RPMI7951 (cell line): ENCODE results near the gene SLC12A7. TPM values are rescaled to one million over a fixed set of nuclear protein-coding genes. Genes with fewer than 3 reads are reported as not detected.

Experiments
- DNase-seq: peaks from one replicate; pipeline ENCODE4 v3.0.0-alpha.2; 2012; ENCODE audit warnings: low read depth
- total RNA-seq: library from RNA; depleted of rRNA; stranded (reverse); fragments of >200 nt; shearing (Covaris generic); gene quantifications from 2 replicates; pipeline ENCODE4 v1.2.3, GENCODE V29; 2014

The SLC12A7 gene
- total RNA-seq, 1 experiment from 2014 or later = 1.4 TPM

DNA sequence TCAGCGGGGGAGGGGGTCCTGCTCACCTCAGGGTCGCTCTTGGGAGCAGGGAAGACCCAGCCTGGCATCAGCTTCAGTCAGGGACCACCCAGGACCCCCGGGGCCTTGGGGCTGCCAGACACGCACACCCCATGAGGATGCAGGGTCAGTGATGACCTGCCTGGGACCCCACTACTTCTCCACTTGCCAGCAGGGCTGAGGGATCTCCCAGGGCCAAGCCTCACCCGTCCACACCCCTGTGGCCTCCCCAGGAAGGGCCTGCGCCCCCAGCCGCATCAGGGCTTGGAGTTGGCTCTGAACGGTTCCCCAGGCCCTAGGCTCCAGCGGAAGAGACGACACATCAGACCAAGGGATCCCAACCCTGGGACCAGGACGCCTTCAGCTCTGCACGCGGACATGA, 33.7 kb downstream of the SLC12A7 start:
- no peak for DNase-seq

DNA sequence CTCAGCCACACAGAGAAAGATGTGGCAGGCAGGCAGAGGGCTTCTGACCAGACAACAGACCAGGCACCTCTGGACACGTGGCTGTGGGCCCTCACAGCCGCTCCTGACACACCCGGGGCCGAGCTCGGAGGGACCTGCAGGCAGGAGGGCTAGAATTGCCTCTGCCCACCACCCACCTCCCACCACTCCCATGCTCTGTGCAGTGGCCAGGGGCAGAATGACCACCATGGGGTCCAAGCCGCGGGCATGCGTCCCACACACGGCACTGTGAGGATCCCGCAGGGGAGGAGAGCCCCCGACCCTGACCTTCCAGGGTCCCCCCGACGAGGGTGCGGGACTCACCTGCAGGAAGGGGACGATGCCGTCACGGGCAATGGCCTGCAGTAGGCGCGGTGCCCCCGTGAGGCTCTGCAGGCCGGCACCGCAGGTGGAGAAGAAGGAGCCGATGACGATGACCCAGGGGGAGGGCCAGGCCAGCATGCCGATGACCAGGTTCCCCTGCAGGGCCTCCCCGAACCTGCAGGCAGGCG, 34.3 kb downstream of the SLC12A7 start:
- DNase-seq = no peak

DNA sequence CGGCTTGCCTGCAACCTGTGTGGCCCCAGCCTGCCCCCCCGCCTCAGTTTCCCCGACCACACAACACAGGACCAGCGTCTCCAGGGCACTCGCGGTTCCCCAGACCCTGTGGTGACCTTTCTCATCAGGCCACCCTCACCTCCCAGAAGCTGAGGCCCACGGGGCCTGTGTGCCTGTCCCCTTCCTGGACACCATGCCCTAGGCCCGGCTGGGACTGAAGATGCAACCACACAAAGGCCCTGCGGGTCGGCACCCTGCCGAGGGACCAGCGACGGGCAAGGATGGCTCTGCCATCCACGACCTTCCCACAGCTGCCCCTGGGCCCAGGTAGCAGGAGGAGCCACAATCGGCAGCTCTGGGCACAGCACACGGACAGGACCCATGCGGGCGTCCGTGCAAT, 34.8 kb downstream of the SLC12A7 start:
- DNase-seq = no peak

DNA sequence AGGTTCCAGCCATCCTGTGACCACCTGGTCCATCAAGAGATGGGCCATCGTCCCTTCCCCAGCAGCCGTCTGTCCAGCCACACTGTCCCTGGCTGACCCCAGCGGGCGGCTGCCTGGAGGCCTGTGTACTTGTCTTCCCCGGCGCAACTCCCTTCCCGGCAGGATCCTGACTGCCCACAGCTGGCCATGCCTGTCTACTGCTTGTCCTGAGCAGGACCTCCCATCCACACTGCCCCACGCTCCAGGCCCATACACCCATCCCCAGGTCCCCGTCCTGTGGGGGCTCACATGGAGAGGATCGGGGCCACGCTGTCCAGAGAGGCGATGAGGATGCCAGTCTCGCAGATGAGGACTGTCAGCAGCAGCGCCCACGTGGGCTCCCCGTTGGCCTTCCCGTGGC, 35.5 kb downstream of the SLC12A7 start:
- DNase-seq = no peak

DNA sequence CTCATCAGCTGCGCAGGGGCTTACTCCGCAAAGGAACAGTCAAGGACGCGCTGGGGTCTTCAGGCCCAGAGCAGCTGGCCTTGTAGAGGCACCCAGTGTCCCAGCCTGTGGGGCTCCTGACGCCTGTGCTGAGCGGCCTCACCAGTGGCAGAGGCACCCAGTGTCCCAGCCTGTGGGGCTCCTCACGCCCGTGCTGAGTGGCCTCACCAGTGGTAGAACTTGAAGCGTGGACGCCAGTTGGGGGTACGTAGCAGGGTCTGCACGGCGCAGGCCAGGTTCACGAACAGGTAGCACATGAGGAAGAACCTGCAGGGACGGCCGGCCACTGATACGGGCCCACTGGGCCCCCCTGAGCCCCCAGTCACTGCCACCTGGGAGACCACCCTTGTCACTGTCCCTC, 35.9 kb downstream of the SLC12A7 start:
- DNase-seq = no peak

DNA sequence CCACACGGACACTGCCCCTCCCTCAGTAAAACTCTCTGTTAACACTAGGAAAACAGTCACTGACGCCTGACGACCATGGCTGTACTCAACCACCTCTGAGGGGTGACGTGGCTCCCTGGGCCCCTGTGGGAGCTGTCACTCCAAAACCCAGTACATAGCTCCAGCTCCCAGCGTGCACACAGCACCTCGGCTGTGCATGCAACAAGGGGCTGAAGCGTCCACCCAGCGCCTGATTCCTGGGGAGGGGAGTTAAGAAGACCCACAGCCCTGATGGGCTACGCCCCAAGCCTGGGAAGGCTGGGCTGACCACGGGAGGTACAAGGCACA, 36.3 kb downstream of the SLC12A7 start:
- DNase-seq = no peak

DNA sequence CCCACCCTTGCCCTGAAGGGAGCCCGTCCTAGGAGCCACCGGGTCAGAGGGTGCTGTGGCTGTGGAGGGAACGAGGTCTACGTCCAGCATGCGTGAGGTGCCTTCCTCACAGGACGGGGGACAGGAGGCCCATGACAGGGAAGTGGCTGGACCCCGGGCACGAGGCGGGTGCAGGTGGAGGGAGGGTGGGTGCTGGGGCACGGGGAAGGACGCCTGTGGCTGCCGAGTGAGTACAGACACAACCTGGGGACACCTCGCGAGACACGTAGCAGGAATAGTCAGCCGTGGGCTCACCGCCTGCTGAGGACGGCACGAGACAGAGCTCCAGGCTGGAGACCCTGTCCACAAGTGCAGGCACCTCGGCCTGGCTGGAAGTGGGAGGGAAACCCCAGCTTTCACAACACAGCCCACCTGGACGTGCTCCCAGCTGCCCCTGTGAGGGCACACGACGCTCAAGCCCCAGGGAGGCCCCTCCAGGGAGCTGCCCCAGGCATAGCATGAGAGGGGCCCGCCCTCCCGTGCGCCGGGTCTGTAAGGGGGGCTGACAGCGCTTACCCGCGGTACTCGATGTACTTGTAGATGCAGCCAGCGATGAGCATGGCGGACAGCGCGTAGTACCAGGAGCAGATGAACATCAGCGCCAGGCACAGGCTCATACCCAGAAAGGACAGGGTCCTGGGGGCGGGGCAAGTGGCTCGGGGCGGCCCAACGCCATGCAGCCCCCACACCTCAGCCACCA, 36.9 kb downstream of the SLC12A7 start:
- DNase-seq = no peak

DNA sequence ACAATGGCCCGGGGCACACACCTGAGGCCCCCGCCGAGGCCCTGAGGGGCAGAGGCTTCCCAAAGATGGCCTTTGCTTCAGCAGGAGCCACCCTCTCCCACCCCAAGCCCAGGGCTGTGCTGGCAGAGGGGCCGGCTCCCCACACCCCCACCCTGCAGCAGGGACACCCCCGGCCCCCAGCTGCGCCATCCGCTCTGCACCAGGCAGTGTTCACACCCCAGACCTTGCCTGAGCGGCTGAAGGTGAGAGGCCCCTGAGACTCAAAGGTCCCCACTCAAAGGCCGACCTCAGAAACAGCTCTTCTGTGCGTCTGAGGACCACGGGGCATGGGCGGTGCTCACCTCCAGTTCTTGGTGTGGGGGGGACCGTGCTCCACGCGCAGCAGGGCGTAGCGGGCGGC, 37.6 kb downstream of the SLC12A7 start:
- DNase-seq = no peak

DNA sequence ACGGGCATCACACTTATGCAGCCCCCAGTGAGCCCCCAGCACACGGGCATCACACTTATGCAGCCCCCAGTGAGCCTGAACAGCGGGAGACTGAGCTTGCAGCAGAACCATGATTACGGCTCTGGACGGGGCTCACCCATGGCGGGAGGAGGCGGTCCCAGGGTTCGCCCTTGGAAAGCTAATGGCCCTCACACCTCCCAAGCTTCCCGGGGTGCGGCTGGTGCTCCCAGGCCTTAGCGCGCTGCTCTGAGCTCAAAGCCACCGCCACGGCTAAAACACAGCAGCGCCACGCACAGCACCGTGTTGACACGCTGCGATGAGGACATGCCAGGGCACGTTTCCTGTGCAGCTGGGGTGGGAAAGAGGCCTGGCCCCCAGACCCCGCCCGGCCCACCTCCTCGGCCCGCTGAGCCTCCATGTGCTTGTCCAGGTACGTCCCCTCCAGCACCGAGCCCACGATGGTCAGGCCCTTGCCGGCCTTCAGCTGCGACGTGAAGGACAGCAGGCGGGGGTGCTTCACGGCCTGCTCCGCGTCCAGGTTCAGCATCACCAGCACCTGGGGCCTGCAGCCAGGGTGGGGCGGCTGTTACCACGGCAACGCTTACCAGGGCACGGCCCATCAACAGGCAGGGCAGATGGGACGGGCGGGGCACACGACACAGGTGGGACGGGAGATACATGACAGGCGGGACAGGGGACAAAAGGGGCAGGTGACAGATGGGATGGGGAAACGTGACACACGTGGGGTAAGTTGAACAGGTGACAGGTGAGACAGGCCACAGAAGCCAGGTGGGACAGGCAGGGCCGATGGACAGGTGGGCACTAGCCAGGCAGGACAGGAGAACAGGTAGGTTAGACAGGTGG, 38.4 kb downstream of the SLC12A7 start:
- no peak for DNase-seq

DNA sequence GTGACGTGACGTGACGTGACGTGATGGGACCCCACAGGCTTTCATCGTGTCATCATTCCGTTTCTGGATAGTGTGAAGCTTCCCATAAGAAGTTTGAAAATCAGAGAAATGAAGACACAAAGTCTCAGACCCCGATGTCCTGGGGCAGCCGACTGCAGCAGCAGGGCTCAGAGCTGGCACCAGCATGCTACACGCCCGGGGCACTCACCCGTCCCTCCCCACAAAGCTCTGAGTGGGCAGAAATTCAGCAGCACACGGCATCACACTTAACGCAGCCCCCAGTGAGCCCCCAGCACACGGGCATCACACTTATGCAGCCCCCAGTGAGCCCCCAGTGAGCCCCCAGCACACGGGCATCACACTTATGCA, 42.2 kb downstream of the SLC12A7 start:
- no peak for DNase-seq

DNA sequence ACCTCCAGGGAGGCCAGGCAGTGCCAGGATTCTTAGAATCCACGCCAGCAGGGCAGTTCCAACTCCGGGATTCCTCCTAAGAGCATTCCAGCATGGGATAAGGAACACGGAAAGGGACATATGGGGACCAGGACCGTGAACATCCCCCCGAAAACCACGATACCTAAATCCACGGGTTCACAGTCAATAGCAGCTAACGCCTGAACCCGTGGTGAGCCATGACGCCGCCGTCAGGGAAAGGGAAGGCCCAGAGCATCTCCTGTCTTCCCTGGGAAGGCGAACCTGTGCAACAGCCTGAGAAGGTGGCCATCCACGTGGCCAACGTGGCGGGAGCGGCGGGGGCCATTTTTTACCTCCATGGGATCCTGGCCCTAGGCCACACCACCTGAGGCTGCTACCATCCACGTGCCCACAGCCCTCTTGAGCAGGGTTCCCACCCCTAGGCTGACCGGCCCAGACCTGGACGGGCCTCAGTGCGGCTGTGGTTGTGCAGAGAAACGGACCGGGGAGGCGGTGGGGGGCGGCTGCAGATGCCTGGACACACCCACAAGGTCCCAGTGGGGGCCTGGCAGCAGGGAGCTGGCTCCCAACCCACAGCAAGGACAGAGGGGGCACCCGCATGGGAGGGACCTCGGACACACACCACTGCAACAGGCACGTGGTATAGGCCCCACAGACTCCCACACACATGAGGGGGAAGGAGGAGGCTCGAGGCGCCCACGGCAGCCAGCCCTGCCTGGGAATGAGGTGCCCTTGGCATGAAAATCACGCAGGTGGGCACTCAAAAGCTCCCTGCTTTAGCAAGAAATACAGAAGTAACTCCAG, 42.8 kb downstream of the SLC12A7 start:
- DNase-seq = no peak

DNA sequence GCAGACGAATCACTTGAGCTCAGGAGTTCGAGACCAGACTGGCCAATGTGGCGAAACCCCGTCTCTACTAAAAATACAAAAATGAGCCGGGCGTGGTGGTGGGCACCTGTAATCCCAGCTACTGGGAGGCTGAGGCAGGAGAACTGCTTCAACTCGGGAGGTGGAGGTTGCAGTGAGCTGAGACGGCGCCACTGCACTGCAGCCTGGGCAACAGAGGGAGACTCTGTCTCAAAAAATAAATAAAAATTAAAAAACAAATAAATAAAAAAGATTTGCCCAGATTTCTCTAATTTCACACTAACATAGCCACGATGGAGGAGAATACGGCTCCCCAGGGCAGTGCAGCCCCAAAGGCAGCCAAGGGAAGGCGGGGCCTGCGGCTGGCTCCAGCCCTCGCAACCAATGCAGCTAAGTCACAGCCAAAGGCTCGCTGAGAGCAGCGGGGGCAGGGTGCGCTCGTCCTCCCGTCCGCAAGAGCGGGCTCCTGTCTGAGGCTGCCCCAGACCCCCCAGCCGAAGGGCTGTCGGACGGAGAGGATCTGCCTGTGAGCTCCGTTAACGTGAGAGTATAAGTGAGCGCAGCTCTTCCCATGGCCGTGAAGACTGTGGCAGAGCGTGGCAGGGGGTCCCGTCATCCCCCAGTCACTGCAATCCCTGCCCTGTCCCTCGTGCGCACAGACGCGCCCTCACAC, 43.5 kb downstream of the SLC12A7 start:
- no peak for DNase-seq

DNA sequence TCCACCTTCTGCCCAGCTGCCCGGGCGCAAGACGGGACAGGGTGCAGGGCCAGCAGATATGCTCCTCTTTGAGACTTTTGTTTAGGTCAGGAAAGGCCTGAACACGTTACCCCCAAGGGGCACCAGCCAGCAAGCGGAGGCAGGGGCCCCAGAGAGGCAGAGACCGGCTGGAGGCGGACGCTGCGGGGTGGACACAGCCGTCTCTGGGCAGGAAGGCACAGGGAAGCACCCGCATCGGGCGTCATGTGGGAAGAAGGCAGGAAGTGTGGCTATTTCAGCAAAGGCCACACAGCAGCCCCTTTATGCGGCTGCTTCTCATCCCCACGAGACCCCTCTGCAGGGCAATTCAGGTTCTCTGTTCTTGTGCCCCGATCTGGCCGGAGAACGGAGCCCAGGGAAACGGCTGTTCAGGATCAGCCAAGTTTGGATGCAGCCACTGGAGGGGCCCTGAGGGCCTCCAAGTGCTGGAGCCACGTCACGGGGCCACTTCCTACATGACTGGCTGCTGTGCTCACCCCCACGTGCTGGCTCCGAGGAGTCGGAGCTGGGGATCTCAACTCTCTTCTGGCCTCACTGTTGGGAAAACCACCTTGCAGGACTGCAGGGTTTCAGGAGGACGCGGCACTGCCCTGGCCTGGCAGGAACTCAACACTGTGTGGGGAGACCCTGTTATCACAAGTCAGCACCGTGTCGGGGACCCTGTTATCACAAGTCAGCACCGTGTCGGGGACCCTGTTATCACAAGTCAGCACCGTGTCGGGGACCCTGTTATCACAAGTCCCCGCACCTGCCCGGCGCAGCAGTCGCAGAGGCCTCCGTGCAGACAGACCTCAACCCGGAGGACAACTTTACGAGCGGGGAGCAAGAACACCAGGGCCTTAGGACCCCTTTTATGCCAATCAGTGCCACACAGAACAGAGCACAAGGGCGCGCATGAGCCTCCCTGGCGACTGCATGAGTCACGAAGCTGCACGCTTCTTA, 44.4 kb downstream of the SLC12A7 start:
- DNase-seq = no peak

DNA sequence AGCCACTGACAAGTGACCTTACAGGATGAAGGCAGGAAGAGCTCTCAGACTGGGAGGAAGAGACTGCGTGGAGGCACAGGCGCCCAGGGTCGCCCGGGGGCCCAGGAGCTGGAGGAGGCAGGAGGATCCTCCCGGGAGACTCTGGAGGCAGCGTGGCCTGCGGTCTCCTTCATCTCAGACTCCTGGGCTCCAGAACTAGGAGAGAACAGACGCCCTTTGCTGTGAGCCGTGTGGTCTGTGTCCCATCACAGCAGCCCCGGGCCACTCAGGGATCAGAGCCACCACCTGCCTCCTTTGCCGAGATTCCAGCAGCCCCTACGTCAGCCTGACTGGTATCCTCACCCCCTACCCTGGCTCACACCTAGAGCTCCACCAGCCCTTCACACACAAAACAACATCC, 45.2 kb downstream of the SLC12A7 start:
- no peak for DNase-seq

DNA sequence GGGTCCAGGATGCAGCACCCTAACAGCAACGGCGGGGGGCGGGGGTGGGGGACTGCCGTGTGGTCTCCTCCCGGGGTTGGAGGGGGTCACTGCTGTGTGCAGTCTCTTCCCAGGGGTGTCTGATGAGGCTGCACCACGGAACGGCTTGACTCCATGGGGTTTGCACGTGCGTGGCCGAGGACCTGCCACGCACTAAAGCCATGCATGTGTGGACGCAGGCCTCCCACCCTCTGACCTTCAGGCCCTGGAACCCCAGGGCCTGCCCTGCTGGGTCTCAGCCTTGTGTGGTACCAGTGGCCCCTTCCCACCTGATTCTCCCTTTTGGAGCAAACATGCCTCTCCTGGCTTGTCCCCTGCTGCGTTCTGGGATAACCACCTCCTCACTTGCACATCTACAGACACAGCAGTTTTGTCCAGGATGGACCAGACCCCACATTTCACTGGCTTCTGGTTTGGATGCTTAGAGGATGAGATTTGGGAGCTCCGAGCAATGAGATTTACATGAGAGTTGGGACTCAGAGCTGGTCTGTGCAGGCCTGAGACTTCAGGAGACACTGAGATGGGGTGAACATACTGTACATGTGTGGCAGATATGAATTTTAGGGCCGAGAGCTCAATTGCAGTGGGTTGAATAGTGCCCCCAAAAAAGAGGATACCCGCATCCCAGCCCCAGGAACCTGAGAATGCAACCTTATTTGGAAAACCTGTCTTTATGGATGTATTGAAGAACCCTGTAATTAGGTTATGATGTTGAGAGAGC, 45.8 kb downstream of the SLC12A7 start:
- no peak for DNase-seq

DNA sequence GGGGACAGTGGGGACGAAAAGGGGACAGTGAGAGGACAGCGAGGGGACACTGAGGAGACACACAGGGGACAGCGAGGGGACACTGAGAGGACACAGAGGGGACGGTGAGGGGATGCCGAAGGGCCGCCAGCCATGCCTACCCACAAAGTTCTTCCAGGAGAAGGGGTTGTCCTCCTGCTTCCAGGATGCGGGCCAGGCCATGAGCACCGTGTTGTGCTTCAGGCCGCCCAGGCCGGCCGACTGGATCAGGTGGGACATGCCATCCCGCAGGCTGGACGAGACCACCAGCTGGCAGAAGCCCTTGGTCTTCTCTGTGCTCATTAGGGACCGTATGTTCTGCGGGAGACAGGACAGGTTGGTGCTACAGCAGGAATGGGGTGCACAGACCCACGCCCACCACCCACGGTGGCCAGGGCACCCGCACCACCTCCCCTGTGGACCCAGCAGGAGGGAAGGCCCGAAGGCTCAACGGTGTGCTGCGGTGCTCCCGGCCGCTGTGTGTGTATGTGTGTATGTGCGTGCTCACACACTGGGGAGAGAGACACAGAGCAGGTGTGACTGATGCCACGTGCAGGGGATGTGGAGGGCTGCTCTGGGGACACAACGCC, 46.6 kb downstream of the SLC12A7 start:
- no peak for DNase-seq

DNA sequence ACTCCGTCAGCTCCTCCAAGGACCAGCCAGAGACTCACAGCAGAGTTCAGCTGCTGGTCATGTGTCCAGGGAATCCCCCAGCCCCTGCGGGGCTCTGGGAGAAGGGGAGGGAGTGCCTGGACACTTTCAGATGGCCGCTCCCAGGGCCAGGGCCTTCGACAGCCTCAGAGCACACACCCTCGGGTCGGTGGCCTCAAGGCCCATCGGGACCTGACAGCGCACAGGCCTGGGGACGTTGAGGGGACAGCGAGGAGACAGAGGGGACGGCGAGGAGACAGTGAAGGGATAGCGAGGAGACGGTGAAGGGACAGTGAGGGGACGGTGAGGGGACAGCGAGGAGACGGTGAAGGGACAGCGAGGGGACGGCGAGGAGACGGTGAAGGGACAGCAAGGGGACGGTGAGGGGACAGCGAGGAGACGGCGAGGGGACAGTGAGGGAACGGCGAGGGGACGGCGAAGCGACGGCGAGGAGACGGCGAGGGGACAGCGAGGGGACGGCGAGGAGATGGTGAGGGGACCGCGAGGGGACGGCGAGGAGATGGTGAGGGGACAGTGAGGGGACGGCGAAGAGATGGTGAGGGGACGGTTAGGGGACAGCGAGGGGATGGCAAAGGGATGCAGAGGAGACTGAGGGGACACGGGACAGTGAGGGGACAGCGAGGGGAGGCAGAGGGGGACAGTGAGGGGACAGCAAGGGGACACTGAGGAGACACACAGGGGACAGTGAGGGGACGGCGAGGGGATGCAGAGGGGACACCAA, 47.3 kb downstream of the SLC12A7 start:
- no peak for DNase-seq

DNA sequence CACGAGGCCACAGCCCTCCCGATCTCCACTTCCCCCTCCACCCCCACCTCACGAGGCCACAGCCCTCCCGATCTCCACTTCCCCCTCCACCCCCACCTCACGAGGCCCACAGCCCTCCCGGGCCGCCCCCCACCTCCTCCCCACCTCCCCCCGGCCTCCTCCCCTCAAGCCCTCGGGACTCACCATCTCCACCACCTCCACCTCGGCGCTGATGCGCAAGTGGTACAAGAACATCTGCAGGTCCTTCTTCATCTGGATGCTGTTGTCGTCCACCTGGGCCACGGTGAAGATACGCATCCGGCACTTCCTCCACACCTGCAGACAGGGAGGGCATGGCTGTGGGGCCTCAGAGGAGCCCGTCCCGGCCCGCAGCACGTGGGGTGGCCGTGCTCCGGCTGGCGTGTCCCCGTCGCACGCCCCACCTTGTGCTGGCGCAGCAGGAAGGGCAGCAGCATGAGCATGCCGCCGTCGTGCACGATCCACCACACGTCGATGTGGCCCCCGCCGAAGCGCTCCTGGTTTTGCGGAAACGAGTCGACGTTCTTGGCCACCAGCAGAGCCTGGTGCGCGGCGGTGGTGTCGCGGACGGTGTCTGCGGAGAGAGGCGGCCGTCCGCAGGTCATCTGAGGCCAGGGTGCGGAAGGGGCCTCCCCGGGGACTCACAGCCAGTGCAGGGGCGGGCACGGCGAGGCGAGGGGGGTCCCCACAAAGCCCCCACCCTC, 48.0 kb downstream of the SLC12A7 start:
- no peak for DNase-seq
